Neural cell (in vitro differentiated cells): ENCODE data around the gene SPOCK1.

Source experiments
- MXI1 ChIP-seq: fragments of 450-650 bp; conservative IDR thresholded peaks from 2 replicates; pipeline ENCODE4 v1.6.1; 2014; ENCODE audit warnings: antibody characterized with exemption, mild to moderate bottlenecking; ENCODE audit not compliant: poor library complexity, severe bottlenecking
- POLR2AphosphoS5 ChIP-seq: IDR thresholded peaks from 2 replicates; pipeline ENCODE4 v1.6.1; 2012
- TF ChIP-seq, protein P1 (sequence below): fragments of 450-650 bp; IDR thresholded peaks from 2 replicates; pipeline ENCODE4 v1.5.1; 2014; ENCODE audit warnings: antibody characterized with exemption, mild to moderate bottlenecking, moderate library complexity; ENCODE audit not compliant: poor library complexity, severe bottlenecking

GRCh38 chr5:137269274-137269673 is 229.9 kb downstream of the SPOCK1 start:
- TF ChIP-seq, protein P1, sequence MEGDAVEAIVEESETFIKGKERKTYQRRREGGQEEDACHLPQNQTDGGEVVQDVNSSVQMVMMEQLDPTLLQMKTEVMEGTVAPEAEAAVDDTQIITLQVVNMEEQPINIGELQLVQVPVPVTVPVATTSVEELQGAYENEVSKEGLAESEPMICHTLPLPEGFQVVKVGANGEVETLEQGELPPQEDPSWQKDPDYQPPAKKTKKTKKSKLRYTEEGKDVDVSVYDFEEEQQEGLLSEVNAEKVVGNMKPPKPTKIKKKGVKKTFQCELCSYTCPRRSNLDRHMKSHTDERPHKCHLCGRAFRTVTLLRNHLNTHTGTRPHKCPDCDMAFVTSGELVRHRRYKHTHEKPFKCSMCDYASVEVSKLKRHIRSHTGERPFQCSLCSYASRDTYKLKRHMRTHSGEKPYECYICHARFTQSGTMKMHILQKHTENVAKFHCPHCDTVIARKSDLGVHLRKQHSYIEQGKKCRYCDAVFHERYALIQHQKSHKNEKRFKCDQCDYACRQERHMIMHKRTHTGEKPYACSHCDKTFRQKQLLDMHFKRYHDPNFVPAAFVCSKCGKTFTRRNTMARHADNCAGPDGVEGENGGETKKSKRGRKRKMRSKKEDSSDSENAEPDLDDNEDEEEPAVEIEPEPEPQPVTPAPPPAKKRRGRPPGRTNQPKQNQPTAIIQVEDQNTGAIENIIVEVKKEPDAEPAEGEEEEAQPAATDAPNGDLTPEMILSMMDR: no peak
- TF ChIP-seq MXI1 (no peak), POLR2AphosphoS5 (no peak)
